Karpas-422 (cell line): ENCODE measurements around the gene UNC5B. TPM values are rescaled to one million over a fixed set of nuclear protein-coding genes. Genes with fewer than 3 reads are reported as not detected.

Experiments
- DNase-seq: peaks from one replicate; pipeline ENCODE4 v3.0.0-alpha.2; 2015
- H2AFZ ChIP-seq: fragments of 200-600 bp; sonication (generic); 2 replicates; pipeline ENCODE4 v1.6.1; 2014; ENCODE audit warnings: antibody characterized with exemption, low read length, mixed read lengths
- H3K27ac ChIP-seq: fragments of 200-600 bp; sonication (generic); 2 replicates; pipeline ENCODE4 v1.5.1; 2014; ENCODE audit warnings: mild to moderate bottlenecking, low read length, moderate library complexity
- H3K27me3 ChIP-seq: fragments of 200-600 bp; sonication (generic); 2 replicates; pipeline ENCODE4 v1.6.1; 2014; ENCODE audit warnings: low read length, mixed read lengths
- H3K36me3 ChIP-seq: fragments of 200-600 bp; sonication (generic); 2 replicates; pipeline ENCODE4 v1.6.1; 2014; ENCODE audit warnings: low read length, mixed read lengths; ENCODE audit not compliant: insufficient read depth
- H3K4me1 ChIP-seq: fragments of 200-600 bp; sonication (generic); 2 replicates; pipeline ENCODE4 v1.6.1; 2014; ENCODE audit warnings: mild to moderate bottlenecking, low read length, mixed read lengths
- H3K4me2 ChIP-seq: fragments of 200-600 bp; sonication (generic); 2 replicates; pipeline ENCODE4 v1.6.1; 2014; ENCODE audit warnings: low read length, low read depth, mild to moderate bottlenecking; ENCODE audit not compliant: poor library complexity, severe bottlenecking
- H3K4me3 ChIP-seq: fragments of 200-600 bp; sonication (generic); 2 replicates; pipeline ENCODE4 v1.5.1; 2014; ENCODE audit warnings: mild to moderate bottlenecking, antibody characterized with exemption, low read length, mixed read lengths
- H3K79me2 ChIP-seq: fragments of 200-600 bp; sonication (generic); 2 replicates; pipeline ENCODE4 v1.6.1; 2014; ENCODE audit warnings: mild to moderate bottlenecking, low read length, mixed read lengths
- H3K9ac ChIP-seq: fragments of 200-600 bp; sonication (generic); 2 replicates; pipeline ENCODE4 v1.6.0; 2014; ENCODE audit warnings: low read length
- H3K9me2 ChIP-seq: fragments of 200-600 bp; sonication (generic), shearing (Covaris generic); replicated peaks from 2 replicates; pipeline ENCODE4 v1.6.0; 2014; ENCODE audit warnings: mild to moderate bottlenecking, low read length, moderate library complexity; ENCODE audit not compliant: insufficient read depth
- H3K9me3 ChIP-seq: fragments of 300-700, 200-600 bp; sonication (generic); 2 replicates; pipeline ENCODE4 v1.6.1; 2014; ENCODE audit warnings: low read length, mixed read lengths
- H4K20me1 ChIP-seq: fragments of 200-600 bp; sonication (generic); 2 replicates; pipeline ENCODE4 v1.6.1; 2014; ENCODE audit warnings: mild to moderate bottlenecking, antibody characterized with exemption, low read length, low read depth; ENCODE audit not compliant: insufficient read depth
- total RNA-seq: library from RNA; depleted of rRNA; stranded (reverse); fragments of >200 nt; shearing (Covaris generic); gene quantifications from 2 replicates; pipeline ENCODE4 v1.2.3, GENCODE V29; 2014; ENCODE audit warnings: low replicate concordance

The UNC5B gene
- total RNA-seq, 1 experiment from 2014 or later: not detected

GRCh38 chr10:71304914-71305313 is 92.5 kb downstream of the UNC5B start:
- H3K27me3 ChIP-seq: no peaks in the 10 kb centered on the region
- H3K27ac ChIP-seq: no peak overlapping the region
- H3K4me2 ChIP-seq: no peak overlapping the region
- H3K79me2 ChIP-seq: no peaks in the 10 kb centered on the region
- H3K9me3 ChIP-seq: no peaks in the 10 kb centered on the region
- no peaks in the 10 kb centered on the region for H3K36me3 ChIP-seq
- H2AFZ ChIP-seq: no peak overlapping the region
- no peak overlapping the region for H3K4me3 ChIP-seq
- 0 out of 2 replicates have a peak, but pooled peaks cover 6% of the 10 kb centered on the region for H4K20me1 ChIP-seq
- H3K4me1 ChIP-seq: no peaks in the 10 kb centered on the region
- no peaks in the 10 kb centered on the region for H3K9me2 ChIP-seq
- no peak overlapping the region for H3K9ac ChIP-seq
- no peak for DNase-seq

- H3K27me3 ChIP-seq: no peaks in the 10 kb centered on the region
- no peak overlapping the region for H3K27ac ChIP-seq
- H3K79me2 ChIP-seq: no peaks in the 10 kb centered on the region
- no peak overlapping the region for H3K4me3 ChIP-seq
- no peak overlapping the region for H3K4me2 ChIP-seq
- 0 out of 2 replicates have a peak, but pooled peaks cover 6% of the 10 kb centered on the region for H4K20me1 ChIP-seq
- no peaks in the 10 kb centered on the region for H3K36me3 ChIP-seq
- no peak overlapping the region for H3K9ac ChIP-seq
- H3K9me2 ChIP-seq: no peaks in the 10 kb centered on the region
- no peak overlapping the region for H2AFZ ChIP-seq
- no peaks in the 10 kb centered on the region; the same call in 1 of the 2 replicates for H3K9me3 ChIP-seq
- H3K4me1 ChIP-seq: no peaks in the 10 kb centered on the region
- no peak for DNase-seq
These were observed 94.6 kb downstream of the UNC5B start for GRCh38 chr10:71306979-71307378.

GRCh38 chr10:71307469-71308085 is 95.2 kb downstream of the UNC5B start:
- Histone ChIP-seq H3K9me3 (no peaks in the 10 kb centered on the region; the same call in 1 of the 2 replicates), H3K79me2 (no peaks in the 10 kb centered on the region), H3K4me1 (no peaks in the 10 kb centered on the region), H3K4me2 (no peak overlapping the region), H2AFZ (no peak overlapping the region), H4K20me1 (0 out of 2 replicates have a peak, but pooled peaks cover 6% of the 10 kb centered on the region), H3K27me3 (0 out of 2 replicates have a peak, but pooled peaks cover under 1% of the 10 kb centered on the region), H3K9ac (no peak overlapping the region), H3K27ac (no peak overlapping the region), H3K9me2 (no peaks in the 10 kb centered on the region), H3K36me3 (no peaks in the 10 kb centered on the region), H3K4me3 (no peak overlapping the region)
- no peak for DNase-seq

GRCh38 chr10:71308244-71308643 is 95.9 kb downstream of the UNC5B start:
- Histone ChIP-seq H3K36me3 (no peaks in the 10 kb centered on the region), H3K27me3 (0 out of 2 replicates have a peak, but pooled peaks cover 5% of the 10 kb centered on the region), H3K9me2 (no peaks in the 10 kb centered on the region), H3K4me1 (no peaks in the 10 kb centered on the region), H2AFZ (no peak overlapping the region), H3K9ac (no peak overlapping the region), H3K79me2 (no peaks in the 10 kb centered on the region), H3K9me3 (no peaks in the 10 kb centered on the region; the same call in 1 of the 2 replicates), H3K4me2 (no peak overlapping the region), H3K27ac (no peak overlapping the region), H4K20me1 (0 out of 2 replicates have a peak, but pooled peaks cover 6% of the 10 kb centered on the region), H3K4me3 (no peak overlapping the region)
- no peak for DNase-seq

DNA sequence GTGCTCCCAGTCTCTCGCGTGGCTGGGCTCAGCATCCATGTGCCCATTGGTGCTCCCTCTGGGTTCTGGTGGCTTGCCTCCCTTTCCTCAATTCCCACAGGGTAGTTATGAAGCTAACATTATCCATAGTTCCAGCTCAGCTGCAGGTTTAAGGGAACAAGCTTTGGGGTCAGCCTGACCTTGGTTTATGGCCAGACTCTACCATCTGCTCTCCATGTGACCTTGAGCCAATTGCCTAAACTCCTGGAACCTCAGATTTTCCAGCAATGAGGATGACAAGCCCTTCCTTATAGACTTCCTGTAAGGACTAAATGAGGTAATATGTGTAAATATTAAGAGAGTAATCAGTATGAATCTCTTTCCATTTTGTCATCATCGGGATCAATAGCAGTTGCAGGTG is 96.6 kb downstream of the UNC5B start:
- Histone ChIP-seq H3K4me1 (no peaks in the 10 kb centered on the region), H3K9me2 (no peaks in the 10 kb centered on the region), H3K27ac (no peak overlapping the region), H3K9me3 (no peaks in the 10 kb centered on the region; the same call in 1 of the 2 replicates), H4K20me1 (0 out of 2 replicates have a peak, but pooled peaks cover 6% of the 10 kb centered on the region), H3K9ac (no peak overlapping the region), H3K27me3 (0 out of 2 replicates have a peak, but pooled peaks cover 5% of the 10 kb centered on the region), H3K79me2 (no peaks in the 10 kb centered on the region), H3K4me3 (no peak overlapping the region), H3K36me3 (no peaks in the 10 kb centered on the region), H2AFZ (no peak overlapping the region), H3K4me2 (no peak overlapping the region)
- DNase-seq: no peak

DNA sequence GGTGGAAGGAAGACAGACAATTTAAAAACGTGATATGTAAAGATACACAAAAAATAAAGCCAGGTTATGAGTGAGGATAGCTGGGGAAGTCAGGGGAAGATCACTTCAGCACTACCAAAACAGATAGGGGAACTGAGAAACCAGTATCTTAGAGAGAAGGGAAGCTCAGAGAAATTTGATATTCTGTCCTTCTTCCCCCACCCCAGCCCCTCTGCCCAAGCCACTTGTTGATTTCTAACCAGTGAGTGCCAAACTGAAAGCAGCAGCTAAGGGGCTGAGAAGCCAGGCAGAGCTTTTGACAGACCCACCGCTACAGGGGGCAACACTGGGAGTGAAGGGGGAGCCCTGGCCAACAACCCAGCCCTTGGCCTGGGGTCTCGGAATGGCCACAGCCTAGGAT is 97.5 kb downstream of the UNC5B start:
- Histone ChIP-seq H3K4me1 (no peaks in the 10 kb centered on the region; the same call in 1 of the 2 replicates), H3K9me3 (no peaks in the 10 kb centered on the region; the same call in 1 of the 2 replicates), H3K4me3 (no peak overlapping the region), H3K27me3 (0 out of 2 replicates have a peak, but pooled peaks cover 5% of the 10 kb centered on the region), H3K36me3 (no peaks in the 10 kb centered on the region), H3K9me2 (no peaks in the 10 kb centered on the region), H2AFZ (no peak overlapping the region), H3K79me2 (no peaks in the 10 kb centered on the region), H3K27ac (no peak overlapping the region), H4K20me1 (0 out of 2 replicates have a peak, but pooled peaks cover 6% of the 10 kb centered on the region), H3K9ac (no peak overlapping the region), H3K4me2 (no peak overlapping the region)
- DNase-seq: no peak

DNA sequence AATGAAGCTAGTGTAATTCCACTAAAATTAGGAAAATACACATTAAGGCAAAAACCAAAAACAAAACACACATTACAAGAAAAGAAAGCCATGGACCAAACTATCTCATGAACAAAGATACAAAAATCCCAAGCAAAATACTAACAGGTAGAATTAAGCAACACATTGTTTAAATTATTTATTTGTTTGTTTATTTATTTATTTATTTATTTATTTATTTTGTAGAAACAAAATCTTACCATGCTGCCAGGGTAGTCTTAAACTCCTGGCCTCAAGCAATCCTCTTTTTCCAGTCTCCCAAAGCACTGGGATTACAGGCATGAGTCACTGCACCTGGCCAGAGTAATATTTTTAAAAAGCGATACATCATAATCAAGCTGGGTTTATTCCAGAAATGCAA is 99.8 kb downstream of the UNC5B start:
- Histone ChIP-seq H3K4me3 (no peak overlapping the region), H3K79me2 (no peaks in the 10 kb centered on the region)
- DNase-seq: no peak

More for the DNA sequence above, 99.8 kb downstream of the UNC5B start:
- Histone ChIP-seq H3K27ac (no peak overlapping the region), H2AFZ (no peak overlapping the region), H3K36me3 (no peaks in the 10 kb centered on the region), H3K9me2 (no peaks in the 10 kb centered on the region), H3K4me1 (no peaks in the 10 kb centered on the region; the same call in 1 of the 2 replicates), H4K20me1 (peaks cover 4% of the 10 kb centered on the region; the same call in 1 of the 2 replicates), H3K9me3 (no peaks in the 10 kb centered on the region; the same call in 1 of the 2 replicates), H3K4me2 (no peak overlapping the region), H3K9ac (no peak overlapping the region), H3K27me3 (0 out of 2 replicates have a peak, but pooled peaks cover 5% of the 10 kb centered on the region)
